ENCODE results near the gene MAPK1. TPM values are rescaled to one million over a fixed set of nuclear protein-coding genes. Genes with fewer than 3 reads are reported as not detected.

Gene MAPK1
- 90.3 and 98.1 TPM in 2 replicates for total RNA-seq (2021)
- long read RNA-seq, full-length matches to known transcripts: 2 of 15 reads
- long read RNA-seq, partial matches to known transcripts: 2 of 15 reads
- long read RNA-seq, other reads (novel, unspliced or antisense): 11 of 15 reads

DNA sequence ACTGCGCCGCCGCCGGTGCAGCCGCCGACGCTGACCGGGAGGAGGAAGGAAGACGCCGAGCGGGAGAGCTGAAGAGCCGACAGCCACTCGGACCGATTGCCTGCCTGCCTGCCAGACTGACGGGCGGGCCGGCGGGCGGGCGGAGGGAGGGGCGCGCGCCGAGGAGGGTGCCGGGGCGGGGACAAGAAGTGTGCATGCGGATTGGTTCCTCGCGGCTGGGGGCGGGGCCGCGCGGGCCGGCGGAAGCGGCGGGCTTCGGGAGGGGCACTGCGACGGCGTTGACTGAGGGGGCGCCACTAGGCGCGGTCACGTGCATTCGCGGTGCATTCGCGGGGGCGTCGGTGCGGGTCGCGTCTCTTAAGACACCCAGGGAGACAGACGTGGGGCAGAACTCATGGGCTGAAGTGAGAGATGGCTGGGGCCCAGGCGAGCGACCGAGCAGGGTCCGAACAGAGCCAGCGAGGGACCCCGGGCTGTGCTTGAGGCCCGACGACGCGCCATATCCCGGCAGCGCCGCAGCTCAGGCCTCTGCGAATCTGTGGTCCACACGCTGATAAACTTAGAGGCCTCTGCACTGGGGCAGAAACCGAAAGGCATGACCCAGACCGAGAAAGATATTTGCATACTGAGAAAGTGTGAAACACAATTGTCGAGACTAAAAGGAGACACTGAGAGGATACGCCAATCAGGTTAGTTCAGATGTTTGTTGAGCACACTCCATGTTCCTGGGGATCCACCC, at the start of gene MAPK1:
Gene MAPK1 (minus strand): TSS at position 118 of the 739 bp plus-strand sequence. CDS start 205 bp downstream, outside the sequence.
- no peak within 1 kb of the TSS for H4K8ac ChIP-seq (replicated peaks; ENCODE audit: insufficient read length, low read depth, low read length)
- peaks cover 0 to 4% (median 0%) of the 10 kb centered on the region in 3 experiments; a peak in 5 of 7 replicates for H3K36me3 Mint-ChIP-seq (ENCODE audit: insufficient read depth in 1 of 3, low read depth in 3 of 3)
- peaks cover 2% of the 10 kb centered on the region for H3K27me3 Mint-ChIP-seq (ENCODE audit: low read depth)
- H3K27ac ChIP-seq (ENCODE audit: insufficient read length, low read depth, low read length): no peak within 1 kb of the TSS
- H2AK5ac ChIP-seq (ENCODE audit: insufficient read length, low read length): no peak within 1 kb of the TSS
- no peaks in the 10 kb centered on the region for H3K27me3 ChIP-seq (ENCODE audit: insufficient read depth, low read length)
- no peak within 1 kb of the TSS for H3K56ac ChIP-seq (ENCODE audit: insufficient read length, low read depth, low read length)
- H3T11ph ChIP-seq (ENCODE audit: low read length): no peak within 1 kb of the TSS
- H4K20me1 ChIP-seq (ENCODE audit: control insufficient read depth, insufficient read depth, insufficient read length): peaks cover 2% of the 10 kb centered on the region
- H3K4ac ChIP-seq (ENCODE audit: low read depth, low read length): no peak within 1 kb of the TSS
- H2AFZ ChIP-seq (ENCODE audit: low read length): no peak within 1 kb of the TSS
- H3K27ac Mint-ChIP-seq: peak within 1 kb of the TSS; percentile 76 to 96 (median 92)
- no peaks in the 10 kb centered on the region for H3K79me1 ChIP-seq (ENCODE audit: insufficient read depth, low read depth, low read length, poor library complexity, severe bottlenecking)
- H3K23ac ChIP-seq (ENCODE audit: insufficient read length, low read depth, low read length): no peak within 1 kb of the TSS
- peak within 1 kb of the TSS; percentile 93 to 97 for H3K4me3 Mint-ChIP-seq
- no peak within 1 kb of the TSS for H2BK12ac ChIP-seq (ENCODE audit: insufficient read length, low read depth, low read length)
- H3K9ac ChIP-seq (ENCODE audit: extremely low read depth, insufficient read length, low read length): peak within 1 kb of the TSS; percentile 78
- peak within 1 kb of the TSS; percentile 86 for H3K4me2 ChIP-seq (ENCODE audit: insufficient read depth, insufficient read length, low read length)
- WGBS (ENCODE audit: extremely low coverage, insufficient read length, low lambda C conversion rate): no CpG with 5 or more reads among the region's 74 CpGs
- no peaks in the 10 kb centered on the region for H3K9me3 Mint-ChIP-seq
- TF ChIP-seq, protein P1, sequence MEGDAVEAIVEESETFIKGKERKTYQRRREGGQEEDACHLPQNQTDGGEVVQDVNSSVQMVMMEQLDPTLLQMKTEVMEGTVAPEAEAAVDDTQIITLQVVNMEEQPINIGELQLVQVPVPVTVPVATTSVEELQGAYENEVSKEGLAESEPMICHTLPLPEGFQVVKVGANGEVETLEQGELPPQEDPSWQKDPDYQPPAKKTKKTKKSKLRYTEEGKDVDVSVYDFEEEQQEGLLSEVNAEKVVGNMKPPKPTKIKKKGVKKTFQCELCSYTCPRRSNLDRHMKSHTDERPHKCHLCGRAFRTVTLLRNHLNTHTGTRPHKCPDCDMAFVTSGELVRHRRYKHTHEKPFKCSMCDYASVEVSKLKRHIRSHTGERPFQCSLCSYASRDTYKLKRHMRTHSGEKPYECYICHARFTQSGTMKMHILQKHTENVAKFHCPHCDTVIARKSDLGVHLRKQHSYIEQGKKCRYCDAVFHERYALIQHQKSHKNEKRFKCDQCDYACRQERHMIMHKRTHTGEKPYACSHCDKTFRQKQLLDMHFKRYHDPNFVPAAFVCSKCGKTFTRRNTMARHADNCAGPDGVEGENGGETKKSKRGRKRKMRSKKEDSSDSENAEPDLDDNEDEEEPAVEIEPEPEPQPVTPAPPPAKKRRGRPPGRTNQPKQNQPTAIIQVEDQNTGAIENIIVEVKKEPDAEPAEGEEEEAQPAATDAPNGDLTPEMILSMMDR (conservative IDR thresholded peaks at IDR 0.05): peak; percentile 58; the same call in 2 of the 3 replicates
- H3K23me2 ChIP-seq (ENCODE audit: insufficient read length, low read depth, low read length, poor library complexity, severe bottlenecking): peaks cover 3% of the 10 kb centered on the region
- H2BK20ac ChIP-seq (ENCODE audit: low read depth, low read length, poor library complexity, severe bottlenecking): no peak within 1 kb of the TSS
- no peaks in the 10 kb centered on the region for H3K9me3 ChIP-seq (ENCODE audit: control insufficient read depth, low read depth, low read length)
- H4K5ac ChIP-seq (ENCODE audit: insufficient read length, low read depth, low read length): no peak within 1 kb of the TSS
- H2BK5ac ChIP-seq (ENCODE audit: insufficient read length, low read length): no peak within 1 kb of the TSS
- DNase-seq: peak; percentile 93
- H4K91ac ChIP-seq (ENCODE audit: insufficient read length, low read depth, low read length): no peak within 1 kb of the TSS
- H3K18ac ChIP-seq (ENCODE audit: insufficient read length, low read depth, low read length): peak within 1 kb of the TSS; percentile 69
- H3K4me1 ChIP-seq (ENCODE audit: insufficient read depth, low read length): peaks cover 3% of the 10 kb centered on the region; the same call in 1 of the 2 replicates
- peaks cover 30 to 42% of the 10 kb centered on the region in 2 experiments for H3K4me1 Mint-ChIP-seq
- H3K79me2 ChIP-seq (ENCODE audit: insufficient read depth, low read length): peaks cover 34% of the 10 kb centered on the region; the same call in 1 of the 2 replicates
- no peak within 1 kb of the TSS for H2BK15ac ChIP-seq (ENCODE audit: low read depth, low read length)
- H2BK120ac ChIP-seq (ENCODE audit: low read depth, low read length, poor library complexity, severe bottlenecking): no peak within 1 kb of the TSS
- peak within 1 kb of the TSS; percentile 92 for H3K14ac ChIP-seq (ENCODE audit: insufficient read depth, low read length)

All from H9 (cell line).